IPS-15b (cell line): ENCODE measurements around the gene PAM16.

Source experiments
- H3K27me3 ChIP-seq: one replicate; pipeline ENCODE4 v1.6.1; 2013; ENCODE audit warnings: low read length; ENCODE audit not compliant: control insufficient read depth, insufficient read depth
- H3K36me3 ChIP-seq: one replicate; pipeline ENCODE4 v1.6.1; 2013; ENCODE audit warnings: low read length; ENCODE audit not compliant: control insufficient read depth, insufficient read depth
- H3K4me1 ChIP-seq: one replicate; pipeline ENCODE4 v1.6.1; 2013; ENCODE audit warnings: mild to moderate bottlenecking, low read length; ENCODE audit not compliant: control insufficient read depth, insufficient read depth
- H3K4me3 ChIP-seq: one replicate; pipeline ENCODE4 v1.5.1; 2013; ENCODE audit warnings: low read depth, low read length
- H3K9ac ChIP-seq: one replicate; pipeline ENCODE4 v1.6.1; 2013; ENCODE audit warnings: low read depth, mild to moderate bottlenecking, low read length
- H3K9me3 ChIP-seq: one replicate; pipeline ENCODE4 v1.6.1; 2013; ENCODE audit warnings: mild to moderate bottlenecking, low read length; ENCODE audit not compliant: control insufficient read depth, insufficient read depth

PAM16 gene

GRCh38 chr16:4323071-4323844 is 27.9 kb downstream of the PAM16 start:
- no peaks in the 10 kb centered on the region for H3K27me3 ChIP-seq
- peaks cover 18% of the 10 kb centered on the region for H3K4me1 ChIP-seq
- no peak overlapping the region for H3K9ac ChIP-seq
- H3K9me3 ChIP-seq = no peaks in the 10 kb centered on the region
- no peaks in the 10 kb centered on the region for H3K36me3 ChIP-seq
- no peak overlapping the region for H3K4me3 ChIP-seq

- H3K27me3 ChIP-seq = no peaks in the 10 kb centered on the region
- H3K9ac ChIP-seq = no peak overlapping the region
- no peaks in the 10 kb centered on the region for H3K9me3 ChIP-seq
- no peaks in the 10 kb centered on the region for H3K36me3 ChIP-seq
- H3K4me3 ChIP-seq = no peak overlapping the region
- peaks cover 24% of the 10 kb centered on the region for H3K4me1 ChIP-seq
Measured at GRCh38 chr16:4322121-4323052, 28.7 kb downstream of the PAM16 start.

GRCh38 chr16:4321286-4322120 is 29.6 kb downstream of the PAM16 start:
- Histone ChIP-seq H3K27me3 (no peaks in the 10 kb centered on the region), H3K4me1 (peaks cover 20% of the 10 kb centered on the region), H3K36me3 (no peaks in the 10 kb centered on the region), H3K9me3 (no peaks in the 10 kb centered on the region), H3K4me3 (no peak overlapping the region), H3K9ac (peak overlapping the region; percentile 37)

GRCh38 chr16:4320571-4321137 is 30.5 kb downstream of the PAM16 start:
- Histone ChIP-seq H3K27me3 (no peaks in the 10 kb centered on the region), H3K9ac (no peak overlapping the region), H3K4me3 (no peak overlapping the region), H3K36me3 (no peaks in the 10 kb centered on the region), H3K9me3 (no peaks in the 10 kb centered on the region), H3K4me1 (peaks cover 20% of the 10 kb centered on the region)

GRCh38 chr16:4319454-4320421 is 31.4 kb downstream of the PAM16 start:
- H3K9ac ChIP-seq = no peak overlapping the region
- peaks cover 20% of the 10 kb centered on the region for H3K4me1 ChIP-seq
- H3K36me3 ChIP-seq = no peaks in the 10 kb centered on the region
- H3K9me3 ChIP-seq = no peaks in the 10 kb centered on the region
- H3K4me3 ChIP-seq = no peak overlapping the region
- H3K27me3 ChIP-seq = peaks cover under 1% of the 10 kb centered on the region

GRCh38 chr16:4318967-4319366 is 32.2 kb downstream of the PAM16 start:
- Histone ChIP-seq H3K4me3 (no peak overlapping the region), H3K36me3 (no peaks in the 10 kb centered on the region), H3K9me3 (no peaks in the 10 kb centered on the region), H3K9ac (no peak overlapping the region), H3K4me1 (peaks cover 18% of the 10 kb centered on the region), H3K27me3 (peaks cover 8% of the 10 kb centered on the region)

GRCh38 chr16:4318451-4318910 is 32.6 kb downstream of the PAM16 start:
- H3K4me3 ChIP-seq = no peak overlapping the region
- no peaks in the 10 kb centered on the region for H3K9me3 ChIP-seq
- peaks cover 9% of the 10 kb centered on the region for H3K27me3 ChIP-seq
- H3K36me3 ChIP-seq = no peaks in the 10 kb centered on the region
- no peak overlapping the region for H3K9ac ChIP-seq
- peaks cover 15% of the 10 kb centered on the region for H3K4me1 ChIP-seq

- H3K27me3 ChIP-seq = peaks cover 9% of the 10 kb centered on the region
- H3K4me1 ChIP-seq = peaks cover 14% of the 10 kb centered on the region
- H3K4me3 ChIP-seq = no peak overlapping the region
- no peak overlapping the region for H3K9ac ChIP-seq
- H3K36me3 ChIP-seq = no peaks in the 10 kb centered on the region
- no peaks in the 10 kb centered on the region for H3K9me3 ChIP-seq
Measured at GRCh38 chr16:4317532-4318450, 33.3 kb downstream of the PAM16 start.

GRCh38 chr16:4316864-4317531 is 34.1 kb downstream of the PAM16 start:
- Histone ChIP-seq H3K4me1 (peaks cover 14% of the 10 kb centered on the region), H3K36me3 (no peaks in the 10 kb centered on the region), H3K9ac (no peak overlapping the region), H3K4me3 (peak overlapping the region; percentile 79), H3K27me3 (peaks cover 9% of the 10 kb centered on the region), H3K9me3 (no peaks in the 10 kb centered on the region)
